ENCODE results near the gene MAB21L3. TPM values are rescaled to one million over a fixed set of nuclear protein-coding genes. Genes with fewer than 3 reads are reported as not detected.

MAB21L3 gene
- total RNA-seq, 2 experiments from 2014 or later: not detected

- H3K4me3 Mint-ChIP-seq: no peak overlapping the region
- intact Hi-C loops (cut with DNase I, micrococcal nuclease): loop anchor here in 1 of 2 experiments (2.0 to 5.0 kb wide), 2 partner anchors 25 to 211 kb away; no protein-coding TSS in a partner anchor
Observed at GRCh38 chr1:116166011-116166571, 54.9 kb downstream of the MAB21L3 start.

GRCh38 chr1:116166655-116167054 lies 55.5 kb downstream of the MAB21L3 start:
- Histone ChIP-seq H3K4me3 (ENCODE audit: low read length) (no peak overlapping the region), H3K36me3 (ENCODE audit: insufficient read depth, low read length) (no peaks in the 10 kb centered on the region), H3K9me3 (ENCODE audit: control insufficient read depth in 1 of 2, insufficient read depth in 1 of 2, low read length in 2 of 2) (no peaks in the 10 kb centered on the region), H3K4me1 (ENCODE audit: insufficient read depth, low read length) (peaks cover 20% of the 10 kb centered on the region), H3K27me3 (ENCODE audit: control insufficient read depth in 1 of 2, insufficient read depth in 2 of 2, low read length in 2 of 2) (no peaks in the 10 kb centered on the region), H3K27ac (ENCODE audit: low read depth in 1 of 2, low read length in 2 of 2) (no peak overlapping the region)
- ChIA-PET CTCF (interaction anchor here (1.1 to 4.4 kb wide), 2 partner anchors 14 to 27 kb away, joined by 4 to 34 read pairs; no protein-coding TSS in a partner anchor), POLR2A (interaction anchor here (1.0 to 1.4 kb wide), 2 partner anchors 16 to 251 kb away, joined by 3 read pairs; no protein-coding TSS in a partner anchor)
- H3K4me3 Mint-ChIP-seq: no peak overlapping the region
- no peak for TF ChIP-seq CTCF (IDR thresholded peaks at IDR 0.05)
- no peak for DNase-seq
- H3K27me3 Mint-ChIP-seq: no peaks in the 10 kb centered on the region
- H3K27ac Mint-ChIP-seq: no peak overlapping the region
- no peak for ATAC-seq (ENCODE audit: poor library complexity)
- peaks cover 21% of the 10 kb centered on the region for H3K4me1 Mint-ChIP-seq (ENCODE audit: low read depth)
- no peaks in the 10 kb centered on the region for H3K36me3 Mint-ChIP-seq (ENCODE audit: low read depth)
- intact Hi-C loops (cut with DNase I, micrococcal nuclease): loop anchor here in 1 of 2 experiments (2.0 to 5.0 kb wide), 2 partner anchors 26 to 211 kb away; no protein-coding TSS in a partner anchor
- H3K9me3 Mint-ChIP-seq: no peaks in the 10 kb centered on the region

More at GRCh38 chr1:116166011-116166571, 54.9 kb downstream of the MAB21L3 start:
- DNase-seq: no peak
- H3K27ac ChIP-seq (ENCODE audit: low read depth in 1 of 2, low read length in 2 of 2): no peak overlapping the region
- H3K36me3 Mint-ChIP-seq (ENCODE audit: low read depth): no peaks in the 10 kb centered on the region
- H3K4me1 Mint-ChIP-seq (ENCODE audit: low read depth): peaks cover 21% of the 10 kb centered on the region
- TF ChIP-seq CTCF (IDR thresholded peaks at IDR 0.05): no peak
- peaks cover 20% of the 10 kb centered on the region for H3K4me1 ChIP-seq (ENCODE audit: insufficient read depth, low read length)
- H3K9me3 ChIP-seq (ENCODE audit: control insufficient read depth in 1 of 2, insufficient read depth in 1 of 2, low read length in 2 of 2): no peaks in the 10 kb centered on the region
- CTCF ChIA-PET: interaction anchor here (0.8 to 4.4 kb wide), 3 partner anchors 14 to 27 kb away, joined by 3 to 34 read pairs (median 4); no protein-coding TSS in a partner anchor
- H3K9me3 Mint-ChIP-seq: no peaks in the 10 kb centered on the region
- H3K4me3 ChIP-seq (ENCODE audit: low read length): no peak overlapping the region
- POLR2A ChIA-PET: interaction anchor here (1.0 to 1.9 kb wide), 3 partner anchors 15 to 252 kb away, joined by 3 to 5 read pairs (median 3); no protein-coding TSS in a partner anchor
- no peak overlapping the region for H3K27ac Mint-ChIP-seq
- H3K27me3 ChIP-seq (ENCODE audit: control insufficient read depth in 1 of 2, insufficient read depth in 2 of 2, low read length in 2 of 2): no peaks in the 10 kb centered on the region
- no peaks in the 10 kb centered on the region for H3K27me3 Mint-ChIP-seq
- no peaks in the 10 kb centered on the region for H3K36me3 ChIP-seq (ENCODE audit: insufficient read depth, low read length)
- ATAC-seq (ENCODE audit: poor library complexity): no peak

- Histone ChIP-seq H3K9me3 (ENCODE audit: control insufficient read depth in 1 of 2, insufficient read depth in 1 of 2, low read length in 2 of 2) (no peaks in the 10 kb centered on the region), H3K4me3 (ENCODE audit: low read length) (peak overlapping the region; percentile 63)
- ATAC-seq (ENCODE audit: poor library complexity): no peak
Observed at GRCh38 chr1:116167625-116168276, 56.6 kb downstream of the MAB21L3 start.

More at GRCh38 chr1:116167625-116168276, 56.6 kb downstream of the MAB21L3 start:
- no peaks in the 10 kb centered on the region for H3K9me3 Mint-ChIP-seq
- no peaks in the 10 kb centered on the region for H3K27me3 Mint-ChIP-seq
- CTCF ChIA-PET: interaction anchor here (1.2 to 4.4 kb wide), 5 partner anchors 16 to 318 kb away, joined by 3 to 34 read pairs (median 8); no protein-coding TSS in a partner anchor
- H3K36me3 Mint-ChIP-seq (ENCODE audit: low read depth): no peaks in the 10 kb centered on the region
- intact Hi-C loops (cut with DNase I, micrococcal nuclease): loop anchor here (1.0 to 5.0 kb wide), 4 partner anchors 27 to 251 kb away; no protein-coding TSS in a partner anchor
- peak overlapping the region; percentile 86 for H3K4me3 Mint-ChIP-seq
- H3K27me3 ChIP-seq (ENCODE audit: control insufficient read depth in 1 of 2, insufficient read depth in 2 of 2, low read length in 2 of 2): no peaks in the 10 kb centered on the region
- H3K4me1 Mint-ChIP-seq (ENCODE audit: low read depth): peaks cover 21% of the 10 kb centered on the region
- POLR2A ChIA-PET: interaction anchor here (0.6 to 1.4 kb wide), 3 partner anchors 17 to 406 kb away, joined by 3 to 5 read pairs (median 3); no protein-coding TSS in a partner anchor
- no peak for TF ChIP-seq CTCF (IDR thresholded peaks at IDR 0.05)
- no peaks in the 10 kb centered on the region for H3K36me3 ChIP-seq (ENCODE audit: insufficient read depth, low read length)
- DNase-seq: peak in 2 of 14 experiments; percentile 8 to 36
- peak overlapping the region in 1 of 2 donors; percentile 26 for H3K27ac ChIP-seq (ENCODE audit: low read depth in 1 of 2, low read length in 2 of 2)
- H3K4me1 ChIP-seq (ENCODE audit: insufficient read depth, low read length): peaks cover 20% of the 10 kb centered on the region
- peak overlapping the region; percentile 66 for H3K27ac Mint-ChIP-seq

All from CD4-positive, alpha-beta T cell (primary cell).